ENCODE measurements around the gene UNC79. TPM values are rescaled to one million over a fixed set of nuclear protein-coding genes. Genes with fewer than 3 reads are reported as not detected.

Gene UNC79
- total RNA-seq, 1 donor = under 0.01 TPM

GRCh38 chr14:93707475-93707874 is 276.7 kb downstream of the UNC79 start:
- Histone ChIP-seq H2AFZ (ENCODE audit: low read length) (no peak overlapping the region), H3K4me1 (ENCODE audit: insufficient read depth, low read length) (no peaks in the 10 kb centered on the region), H3K4me2 (ENCODE audit: insufficient read depth, low read length) (no peak overlapping the region), H3K27ac (ENCODE audit: low read depth, low read length) (no peak overlapping the region), H3K27me3 (ENCODE audit: insufficient read depth, low read length) (no peaks in the 10 kb centered on the region), H3K4me3 (ENCODE audit: insufficient read depth, low read length) (no peak overlapping the region), H4K20me1 (ENCODE audit: insufficient read depth, low read length) (no peaks in the 10 kb centered on the region), H3K36me3 (ENCODE audit: insufficient read depth, low read length) (no peaks in the 10 kb centered on the region), H3K79me2 (ENCODE audit: insufficient read depth, low read length) (no peaks in the 10 kb centered on the region), H3K9me3 (ENCODE audit: low read depth, low read length) (no peaks in the 10 kb centered on the region)
- TF ChIP-seq CTCF (IDR thresholded peaks at IDR 0.05; ENCODE audit: extremely low read depth, low read depth, low read length) = no peak
- no peak for DNase-seq (ENCODE audit: insufficient read length, low spot score, missing footprints)

GRCh38 chr14:93708311-93708734 is 277.6 kb downstream of the UNC79 start:
- H3K27me3 ChIP-seq (ENCODE audit: insufficient read depth, low read length) = no peaks in the 10 kb centered on the region

GRCh38 chr14:93708800-93709199 is 278.1 kb downstream of the UNC79 start:
- Histone ChIP-seq H4K20me1 (ENCODE audit: insufficient read depth, low read length) (no peaks in the 10 kb centered on the region), H2AFZ (ENCODE audit: low read length) (no peak overlapping the region), H3K4me2 (ENCODE audit: insufficient read depth, low read length) (no peak overlapping the region), H3K79me2 (ENCODE audit: insufficient read depth, low read length) (no peaks in the 10 kb centered on the region), H3K27me3 (ENCODE audit: insufficient read depth, low read length) (no peaks in the 10 kb centered on the region), H3K9me3 (ENCODE audit: low read depth, low read length) (no peaks in the 10 kb centered on the region), H3K4me3 (ENCODE audit: insufficient read depth, low read length) (no peak overlapping the region), H3K36me3 (ENCODE audit: insufficient read depth, low read length) (no peaks in the 10 kb centered on the region), H3K4me1 (ENCODE audit: insufficient read depth, low read length) (no peaks in the 10 kb centered on the region), H3K27ac (ENCODE audit: low read depth, low read length) (no peak overlapping the region)
- no peak for TF ChIP-seq CTCF (IDR thresholded peaks at IDR 0.05; ENCODE audit: extremely low read depth, low read depth, low read length)
- peak; percentile 17 for DNase-seq (ENCODE audit: insufficient read length, low spot score, missing footprints)

More at GRCh38 chr14:93708311-93708734, 277.6 kb downstream of the UNC79 start:
- Histone ChIP-seq H3K36me3 (ENCODE audit: insufficient read depth, low read length) (no peaks in the 10 kb centered on the region), H3K4me2 (ENCODE audit: insufficient read depth, low read length) (no peak overlapping the region), H3K4me1 (ENCODE audit: insufficient read depth, low read length) (no peaks in the 10 kb centered on the region), H2AFZ (ENCODE audit: low read length) (no peak overlapping the region), H4K20me1 (ENCODE audit: insufficient read depth, low read length) (no peaks in the 10 kb centered on the region), H3K9me3 (ENCODE audit: low read depth, low read length) (no peaks in the 10 kb centered on the region), H3K79me2 (ENCODE audit: insufficient read depth, low read length) (no peaks in the 10 kb centered on the region), H3K27ac (ENCODE audit: low read depth, low read length) (no peak overlapping the region), H3K4me3 (ENCODE audit: insufficient read depth, low read length) (no peak overlapping the region)
- no peak for TF ChIP-seq CTCF (IDR thresholded peaks at IDR 0.05; ENCODE audit: extremely low read depth, low read depth, low read length)
- DNase-seq (ENCODE audit: insufficient read length, low spot score, missing footprints) = no peak

GRCh38 chr14:93709249-93709648 is 278.5 kb downstream of the UNC79 start:
- no peak overlapping the region for H3K27ac ChIP-seq (ENCODE audit: low read depth, low read length)
- H3K4me2 ChIP-seq (ENCODE audit: insufficient read depth, low read length) = no peak overlapping the region
- no peak for TF ChIP-seq CTCF (IDR thresholded peaks at IDR 0.05; ENCODE audit: extremely low read depth, low read depth, low read length)
- H3K36me3 ChIP-seq (ENCODE audit: insufficient read depth, low read length) = no peaks in the 10 kb centered on the region
- H4K20me1 ChIP-seq (ENCODE audit: insufficient read depth, low read length) = no peaks in the 10 kb centered on the region
- no peak overlapping the region for H3K4me3 ChIP-seq (ENCODE audit: insufficient read depth, low read length)
- no peak for DNase-seq (ENCODE audit: insufficient read length, low spot score, missing footprints)
- no peaks in the 10 kb centered on the region for H3K9me3 ChIP-seq (ENCODE audit: low read depth, low read length)
- no peak overlapping the region for H2AFZ ChIP-seq (ENCODE audit: low read length)
- H3K27me3 ChIP-seq (ENCODE audit: insufficient read depth, low read length) = no peaks in the 10 kb centered on the region
- no peaks in the 10 kb centered on the region for H3K4me1 ChIP-seq (ENCODE audit: insufficient read depth, low read length)
- H3K79me2 ChIP-seq (ENCODE audit: insufficient read depth, low read length) = no peaks in the 10 kb centered on the region

Data from osteoblast (primary cell).